Astrocyte (in vitro differentiated cells and primary cell): ENCODE data around the gene PNKP.

Experiments
- CTCF ChIP-seq: IDR thresholded peaks from 2 replicates; pipeline ENCODE4 v1.5.1; 2011; ENCODE audit warnings: low read depth, mild to moderate bottlenecking, inconsistent platforms, low read length, moderate library complexity; ENCODE audit not compliant: insufficient read depth
- EZH2 ChIP-seq: IDR thresholded peaks from 2 replicates; pipeline ENCODE4 v1.6.1; 2012; ENCODE audit warnings: mild to moderate bottlenecking, low read length, inconsistent platforms; ENCODE audit not compliant: insufficient read depth

GRCh38 chr19:49857061-49857837 lies 10.1 kb downstream of the PNKP start:
- TF ChIP-seq CTCF = no peak
- TF ChIP-seq EZH2 = no peak
